ENCODE data around the gene NAPA. TPM values are rescaled to one million over a fixed set of nuclear protein-coding genes. Genes with fewer than 3 reads are reported as not detected.

NAPA gene
- total and polyA plus RNA-seq, 2 experiments from 2014 or later = 62.5 to 173 TPM

DNA sequence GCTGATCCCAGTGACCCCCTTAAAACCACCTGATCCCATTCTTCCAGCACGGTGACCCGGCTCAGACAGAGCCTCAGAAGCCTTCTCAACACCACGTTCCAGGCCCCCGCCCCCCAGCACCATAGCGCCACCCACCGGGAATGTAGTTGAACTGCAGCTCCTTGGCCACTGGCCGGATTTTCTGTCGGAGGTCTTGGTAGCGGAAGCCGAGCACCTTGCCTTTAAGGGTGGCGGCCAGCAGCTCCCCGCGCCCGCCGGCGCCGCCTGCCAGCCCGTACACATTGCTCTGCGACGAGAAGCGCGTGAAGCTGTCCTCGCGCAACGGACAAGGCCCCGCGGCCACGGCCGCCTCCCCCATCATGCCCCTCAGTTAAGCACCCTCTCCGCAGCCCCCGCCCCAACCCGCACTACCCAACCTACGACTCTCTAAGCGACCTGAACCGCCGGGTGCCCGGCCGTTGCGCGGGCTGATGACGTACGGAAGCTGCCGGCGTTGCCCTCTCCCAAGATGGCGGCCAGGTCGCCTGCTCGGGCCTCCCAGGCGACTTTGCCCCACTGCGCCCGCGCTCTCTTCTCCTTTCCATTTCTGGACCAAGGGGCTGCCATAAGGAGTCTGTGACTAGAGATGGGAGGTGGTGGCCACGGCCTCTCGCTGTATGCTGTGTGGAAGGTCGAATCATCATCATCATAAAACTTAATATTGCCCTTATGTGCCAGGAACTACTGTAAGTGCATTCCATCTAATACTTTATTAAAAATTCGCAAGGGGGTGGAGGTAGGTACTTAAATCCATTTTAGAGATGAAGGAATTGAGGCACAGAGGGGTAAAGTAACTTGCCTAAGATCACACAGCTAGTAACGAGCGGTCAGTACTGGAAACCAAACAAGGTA, 30.8 kb downstream of the NAPA start, which contains the start of gene KPTN:
Gene KPTN (minus strand): TSS at position 420 of the 891 bp plus-strand sequence. CDS start 59 bp downstream, at position 361.
- Histone ChIP-seq H3K4me3 (peak within 1 kb of the TSS; percentile 72), H3K27me3 (no peaks in the 10 kb centered on the region), H3K27ac (peak within 1 kb of the TSS; percentile 97), H3K4me1 (ENCODE audit: low read depth) (no peaks in the 10 kb centered on the region), H3K36me3 (no peaks in the 10 kb centered on the region), H3K9me3 (ENCODE audit: low read depth) (no peaks in the 10 kb centered on the region)
- peak; percentile 94 to 95 for DNase-seq (ENCODE audit: low read depth in 1 of 2, low spot score in 1 of 2)
- TF ChIP-seq, protein P1, sequence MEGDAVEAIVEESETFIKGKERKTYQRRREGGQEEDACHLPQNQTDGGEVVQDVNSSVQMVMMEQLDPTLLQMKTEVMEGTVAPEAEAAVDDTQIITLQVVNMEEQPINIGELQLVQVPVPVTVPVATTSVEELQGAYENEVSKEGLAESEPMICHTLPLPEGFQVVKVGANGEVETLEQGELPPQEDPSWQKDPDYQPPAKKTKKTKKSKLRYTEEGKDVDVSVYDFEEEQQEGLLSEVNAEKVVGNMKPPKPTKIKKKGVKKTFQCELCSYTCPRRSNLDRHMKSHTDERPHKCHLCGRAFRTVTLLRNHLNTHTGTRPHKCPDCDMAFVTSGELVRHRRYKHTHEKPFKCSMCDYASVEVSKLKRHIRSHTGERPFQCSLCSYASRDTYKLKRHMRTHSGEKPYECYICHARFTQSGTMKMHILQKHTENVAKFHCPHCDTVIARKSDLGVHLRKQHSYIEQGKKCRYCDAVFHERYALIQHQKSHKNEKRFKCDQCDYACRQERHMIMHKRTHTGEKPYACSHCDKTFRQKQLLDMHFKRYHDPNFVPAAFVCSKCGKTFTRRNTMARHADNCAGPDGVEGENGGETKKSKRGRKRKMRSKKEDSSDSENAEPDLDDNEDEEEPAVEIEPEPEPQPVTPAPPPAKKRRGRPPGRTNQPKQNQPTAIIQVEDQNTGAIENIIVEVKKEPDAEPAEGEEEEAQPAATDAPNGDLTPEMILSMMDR (IDR thresholded peaks at IDR 0.05; ENCODE audit: low read depth, low read length) = peak; percentile 98

DNA sequence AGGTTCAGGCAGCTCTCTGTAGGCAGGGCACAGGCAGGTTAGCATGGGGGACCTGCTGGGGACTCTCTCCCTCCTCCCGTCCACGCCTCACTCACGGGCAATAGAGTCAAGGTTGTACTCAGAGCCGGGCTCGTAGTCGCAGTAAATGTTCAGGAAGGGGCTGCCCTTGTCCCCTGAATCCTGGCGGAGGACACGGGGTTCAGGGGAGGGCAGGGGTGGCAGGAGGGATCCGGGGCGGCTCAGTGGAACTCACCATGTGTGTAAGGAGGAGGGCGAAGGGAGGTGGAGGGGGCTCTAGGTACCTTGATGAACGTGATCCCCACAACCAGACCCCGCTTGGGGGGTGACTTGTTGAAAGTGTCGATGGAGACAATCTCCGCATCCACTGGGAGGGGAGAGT, 31.7 kb downstream of the NAPA start:
- no peaks in the 10 kb centered on the region for H3K27me3 ChIP-seq
- no peaks in the 10 kb centered on the region for H3K9me3 ChIP-seq (ENCODE audit: low read depth)
- H3K4me1 ChIP-seq (ENCODE audit: low read depth) = no peaks in the 10 kb centered on the region
- no peak for DNase-seq (ENCODE audit: low read depth in 1 of 2, low spot score in 1 of 2)
- H3K27ac ChIP-seq = no peak overlapping the region
- H3K4me3 ChIP-seq = no peak overlapping the region
- no peaks in the 10 kb centered on the region for H3K36me3 ChIP-seq
- TF ChIP-seq, protein P1 (IDR thresholded peaks at IDR 0.05; ENCODE audit: low read depth, low read length) = no peak

DNA sequence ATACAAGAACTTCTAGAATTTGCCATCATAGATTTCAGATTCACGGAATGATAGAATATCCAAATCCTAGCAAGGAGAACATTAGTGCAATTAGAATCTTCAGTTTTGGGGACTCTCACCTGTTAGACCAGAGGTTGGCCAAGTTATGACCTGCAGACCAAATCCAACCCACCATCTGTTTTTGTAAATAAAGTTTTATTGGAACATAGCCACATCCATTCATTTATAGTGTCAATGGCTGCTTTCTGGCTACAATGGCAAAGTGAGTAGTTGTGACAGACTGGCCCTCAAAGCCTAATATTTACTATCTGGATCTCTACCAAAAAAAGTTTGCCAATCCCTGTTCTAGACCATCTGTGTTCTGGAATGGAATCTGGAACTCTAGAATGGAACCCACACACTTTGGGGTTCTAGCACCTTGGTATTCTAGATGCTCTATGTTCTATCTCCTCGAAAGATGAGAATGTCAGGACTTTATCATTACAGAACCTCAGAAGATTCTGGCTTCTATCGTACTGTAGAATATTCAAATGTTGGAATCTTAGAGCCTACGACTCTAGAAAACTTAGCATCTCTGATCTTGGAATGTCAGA, 33.3 kb downstream of the NAPA start:
- TF ChIP-seq, protein P1 (IDR thresholded peaks at IDR 0.05; ENCODE audit: low read depth, low read length) = no peak
- Histone ChIP-seq H3K27me3 (no peaks in the 10 kb centered on the region), H3K4me3 (no peak overlapping the region), H3K9me3 (ENCODE audit: low read depth) (no peaks in the 10 kb centered on the region), H3K27ac (no peak overlapping the region), H3K36me3 (no peaks in the 10 kb centered on the region), H3K4me1 (ENCODE audit: low read depth) (no peaks in the 10 kb centered on the region)
- no peak for DNase-seq (ENCODE audit: low read depth in 1 of 2, low spot score in 1 of 2)

DNA sequence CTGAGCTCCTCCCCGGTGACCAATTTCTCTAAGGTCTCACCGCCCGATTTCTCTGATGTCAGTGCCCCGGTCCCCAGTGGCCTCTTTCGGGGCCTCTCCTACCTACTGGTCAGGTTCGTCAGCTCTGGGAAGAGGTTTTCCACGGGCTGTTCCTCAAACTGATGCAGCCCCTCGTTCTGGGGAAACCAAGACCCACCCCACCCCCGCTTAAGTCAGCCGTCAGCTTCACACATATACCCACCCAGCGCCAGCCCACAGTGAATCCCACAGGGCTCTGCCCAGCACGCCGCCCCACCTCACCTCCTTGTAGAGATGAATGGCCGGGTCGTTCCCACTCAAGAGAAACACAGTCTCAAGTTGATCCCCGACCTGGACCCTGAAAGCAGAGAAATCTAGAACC, 34.2 kb downstream of the NAPA start:
- no peak overlapping the region for H3K27ac ChIP-seq
- H3K4me3 ChIP-seq = no peak overlapping the region
- DNase-seq (ENCODE audit: low read depth in 1 of 2, low spot score in 1 of 2) = no peak

DNA sequence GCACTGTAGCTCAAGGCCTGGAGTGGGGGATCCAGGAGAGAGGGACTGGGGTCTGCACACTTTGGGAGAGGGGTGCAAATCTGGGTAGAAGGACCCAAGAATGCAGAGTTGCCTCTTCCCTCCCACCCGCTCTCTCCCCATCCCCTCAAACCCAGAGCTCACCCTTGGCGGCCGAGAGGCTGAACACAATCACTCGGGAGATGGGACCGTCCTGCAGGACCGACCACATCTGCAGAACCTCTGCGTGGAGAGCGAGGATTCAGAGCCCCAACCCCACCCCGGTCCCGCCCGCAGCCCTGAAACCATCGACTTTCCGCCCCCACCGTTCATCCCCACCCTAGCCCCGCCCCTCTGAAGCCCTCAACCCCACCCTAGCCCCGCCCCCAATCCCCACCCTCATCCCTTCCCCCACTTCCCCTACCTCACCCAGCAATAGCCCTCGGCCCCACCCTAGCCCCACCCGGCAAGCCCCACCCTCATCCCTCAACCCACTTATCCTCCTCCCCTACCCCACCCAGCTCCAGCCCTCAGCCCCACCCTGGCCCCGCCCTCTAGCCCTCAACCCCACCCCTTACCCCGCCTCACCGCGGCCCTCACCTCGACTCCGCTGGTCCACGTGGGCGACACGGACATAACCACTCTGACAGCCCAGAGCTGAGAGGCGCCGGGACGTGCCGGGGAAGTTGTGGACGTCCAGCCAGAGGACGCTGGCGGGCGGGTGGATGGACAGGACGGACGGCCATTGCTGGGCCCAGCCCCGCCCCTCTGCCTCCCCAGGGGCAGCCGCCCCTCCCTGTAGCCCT, 35.0 kb downstream of the NAPA start:
- no peak overlapping the region for H3K4me3 ChIP-seq
- TF ChIP-seq, protein P1 (IDR thresholded peaks at IDR 0.05; ENCODE audit: low read depth, low read length) = no peak

More for the DNA sequence above, 34.2 kb downstream of the NAPA start:
- TF ChIP-seq, protein P1 (IDR thresholded peaks at IDR 0.05; ENCODE audit: low read depth, low read length) = no peak
- H3K9me3 ChIP-seq (ENCODE audit: low read depth) = no peaks in the 10 kb centered on the region
- H3K36me3 ChIP-seq = no peaks in the 10 kb centered on the region
- H3K27me3 ChIP-seq = no peaks in the 10 kb centered on the region
- no peaks in the 10 kb centered on the region for H3K4me1 ChIP-seq (ENCODE audit: low read depth)

More for the DNA sequence above, 35.0 kb downstream of the NAPA start:
- Histone ChIP-seq H3K9me3 (ENCODE audit: low read depth) (no peaks in the 10 kb centered on the region), H3K27ac (no peak overlapping the region), H3K27me3 (no peaks in the 10 kb centered on the region), H3K36me3 (no peaks in the 10 kb centered on the region), H3K4me1 (ENCODE audit: low read depth) (no peaks in the 10 kb centered on the region)
- peak; percentile 39 to 56 for DNase-seq (ENCODE audit: low read depth in 1 of 2, low spot score in 1 of 2)

All from cardiac muscle cell (in vitro differentiated cells and primary cell).